ENCODE data around the gene GSTM2. TPM values are rescaled to one million over a fixed set of nuclear protein-coding genes. Genes with fewer than 3 reads are reported as not detected.

GSTM2 gene
- total and polyA plus RNA-seq, 12 donors, result 17.2 to 495 (median 63.4) TPM

DNA sequence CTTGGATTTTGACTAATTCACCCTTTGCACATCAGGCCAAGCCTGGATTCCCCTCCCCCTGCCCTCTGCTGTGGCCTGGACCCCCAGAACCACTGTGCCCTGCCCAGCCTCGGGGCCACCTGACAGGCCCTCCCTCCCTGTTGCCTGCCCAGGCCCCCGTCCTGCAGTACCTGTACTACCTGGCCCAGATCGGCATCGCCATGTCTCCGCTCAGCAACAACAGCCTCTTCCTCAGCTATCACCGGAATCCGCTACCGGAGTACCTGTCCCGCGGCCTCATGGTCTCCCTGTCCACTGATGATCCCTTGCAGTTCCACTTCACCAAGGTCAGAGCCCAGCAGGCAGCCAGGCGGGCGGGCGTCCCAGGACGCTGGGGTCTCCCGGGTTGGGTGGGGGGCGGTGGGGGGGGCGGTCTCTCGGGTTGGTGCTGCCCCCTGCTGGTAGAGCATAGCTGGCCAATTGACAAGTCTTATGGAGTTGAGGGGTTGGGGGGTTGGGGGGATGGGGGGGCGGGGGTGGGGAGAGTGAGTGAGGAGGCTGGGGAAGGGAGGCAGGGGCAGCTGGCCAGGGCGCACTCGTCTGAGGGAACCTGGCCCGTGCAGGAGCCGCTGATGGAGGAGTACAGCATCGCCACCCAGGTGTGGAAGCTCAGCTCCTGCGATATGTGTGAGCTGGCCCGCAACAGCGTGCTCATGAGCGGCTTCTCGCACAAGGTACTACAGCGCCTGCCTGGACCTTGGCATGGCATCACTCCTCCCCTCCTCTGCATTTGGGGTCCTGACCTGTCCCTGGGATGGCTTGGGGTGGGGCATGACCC, 37.6 kb upstream of the GSTM2 start:
- DNase-seq, result peak in 3 of 7 donors; percentile 16 to 55 (median 37)
- peaks cover 0 to 53% of the 10 kb centered on the region in 2 donors for H3K36me3 ChIP-seq (replicated peaks in 1 of 2)
- WGBS, 4 donors, result 69 to 85% (median 72%) methylated on average over 11 to 30 of the region's 30 CpGs

DNA sequence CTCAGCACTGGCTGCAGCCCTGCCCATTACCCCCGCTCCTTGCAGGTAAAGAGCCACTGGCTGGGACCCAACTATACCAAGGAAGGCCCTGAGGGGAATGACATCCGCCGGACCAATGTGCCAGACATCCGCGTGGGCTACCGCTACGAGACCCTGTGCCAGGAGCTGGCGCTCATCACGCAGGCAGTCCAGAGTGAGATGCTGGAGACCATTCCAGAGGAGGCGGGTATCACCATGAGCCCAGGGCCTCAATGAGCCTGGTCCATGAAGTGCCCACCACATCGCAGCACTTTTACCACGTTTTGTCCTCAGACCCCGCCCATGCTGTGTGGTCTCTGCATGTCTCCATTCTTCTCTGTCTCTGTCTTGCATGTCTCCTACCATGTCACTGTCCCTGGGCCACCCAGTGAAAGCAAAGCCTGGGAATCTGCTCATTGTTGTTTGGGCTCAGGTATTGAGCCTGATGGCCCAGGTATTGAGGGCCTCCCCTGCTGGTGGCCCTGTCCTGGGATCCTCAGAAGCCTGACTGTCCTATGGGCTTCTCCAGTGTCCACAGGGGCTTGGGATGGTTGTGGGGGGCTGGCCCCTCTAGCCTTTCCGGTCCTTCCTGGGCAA, 36.9 kb upstream of the GSTM2 start:
- 90 to 92% (median 91%) methylated on average over 5 to 14 of the region's 14 CpGs for WGBS, 4 donors
- H3K27ac ChIP-seq, result peak overlapping the region in 1 of 5 donors; percentile 56
- H3K27me3 ChIP-seq, result no peaks in the 10 kb centered on the region
- TF ChIP-seq, protein P1, sequence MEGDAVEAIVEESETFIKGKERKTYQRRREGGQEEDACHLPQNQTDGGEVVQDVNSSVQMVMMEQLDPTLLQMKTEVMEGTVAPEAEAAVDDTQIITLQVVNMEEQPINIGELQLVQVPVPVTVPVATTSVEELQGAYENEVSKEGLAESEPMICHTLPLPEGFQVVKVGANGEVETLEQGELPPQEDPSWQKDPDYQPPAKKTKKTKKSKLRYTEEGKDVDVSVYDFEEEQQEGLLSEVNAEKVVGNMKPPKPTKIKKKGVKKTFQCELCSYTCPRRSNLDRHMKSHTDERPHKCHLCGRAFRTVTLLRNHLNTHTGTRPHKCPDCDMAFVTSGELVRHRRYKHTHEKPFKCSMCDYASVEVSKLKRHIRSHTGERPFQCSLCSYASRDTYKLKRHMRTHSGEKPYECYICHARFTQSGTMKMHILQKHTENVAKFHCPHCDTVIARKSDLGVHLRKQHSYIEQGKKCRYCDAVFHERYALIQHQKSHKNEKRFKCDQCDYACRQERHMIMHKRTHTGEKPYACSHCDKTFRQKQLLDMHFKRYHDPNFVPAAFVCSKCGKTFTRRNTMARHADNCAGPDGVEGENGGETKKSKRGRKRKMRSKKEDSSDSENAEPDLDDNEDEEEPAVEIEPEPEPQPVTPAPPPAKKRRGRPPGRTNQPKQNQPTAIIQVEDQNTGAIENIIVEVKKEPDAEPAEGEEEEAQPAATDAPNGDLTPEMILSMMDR (IDR thresholded peaks at IDR 0.05), result no peak
- no peak for TF ChIP-seq POLR2A (IDR thresholded peaks at IDR 0.05)
- DNase-seq, result peak in 1 of 7 donors; percentile 24
- H3K4me1 ChIP-seq (replicated peaks in 1 of 2), result peaks cover 0 to 4% of the 10 kb centered on the region in 2 donors
- intact Hi-C loops (cut with DNase I), result no loop called here
- peaks cover 0 to 51% of the 10 kb centered on the region in 2 donors for H3K36me3 ChIP-seq (replicated peaks in 1 of 2)
- H3K9me3 ChIP-seq (replicated peaks in 1 of 3), result no peaks in the 10 kb centered on the region
- no peak overlapping the region for H3K4me3 ChIP-seq

More for the DNA sequence above, 37.6 kb upstream of the GSTM2 start:
- no peaks in the 10 kb centered on the region for H3K9me3 ChIP-seq (replicated peaks in 1 of 3)
- H3K4me3 ChIP-seq, result no peak overlapping the region
- intact Hi-C loops (cut with DNase I), result no loop called here
- H3K27me3 ChIP-seq, result no peaks in the 10 kb centered on the region
- TF ChIP-seq, protein P1 (IDR thresholded peaks at IDR 0.05), result peak in 3 of 6 experiments; percentile 3 to 46 (median 21)
- no peak for TF ChIP-seq POLR2A (IDR thresholded peaks at IDR 0.05)
- H3K4me1 ChIP-seq (replicated peaks in 1 of 2), result no peaks in the 10 kb centered on the region
- peak overlapping the region in 1 of 5 donors; percentile 21 for H3K27ac ChIP-seq

DNA sequence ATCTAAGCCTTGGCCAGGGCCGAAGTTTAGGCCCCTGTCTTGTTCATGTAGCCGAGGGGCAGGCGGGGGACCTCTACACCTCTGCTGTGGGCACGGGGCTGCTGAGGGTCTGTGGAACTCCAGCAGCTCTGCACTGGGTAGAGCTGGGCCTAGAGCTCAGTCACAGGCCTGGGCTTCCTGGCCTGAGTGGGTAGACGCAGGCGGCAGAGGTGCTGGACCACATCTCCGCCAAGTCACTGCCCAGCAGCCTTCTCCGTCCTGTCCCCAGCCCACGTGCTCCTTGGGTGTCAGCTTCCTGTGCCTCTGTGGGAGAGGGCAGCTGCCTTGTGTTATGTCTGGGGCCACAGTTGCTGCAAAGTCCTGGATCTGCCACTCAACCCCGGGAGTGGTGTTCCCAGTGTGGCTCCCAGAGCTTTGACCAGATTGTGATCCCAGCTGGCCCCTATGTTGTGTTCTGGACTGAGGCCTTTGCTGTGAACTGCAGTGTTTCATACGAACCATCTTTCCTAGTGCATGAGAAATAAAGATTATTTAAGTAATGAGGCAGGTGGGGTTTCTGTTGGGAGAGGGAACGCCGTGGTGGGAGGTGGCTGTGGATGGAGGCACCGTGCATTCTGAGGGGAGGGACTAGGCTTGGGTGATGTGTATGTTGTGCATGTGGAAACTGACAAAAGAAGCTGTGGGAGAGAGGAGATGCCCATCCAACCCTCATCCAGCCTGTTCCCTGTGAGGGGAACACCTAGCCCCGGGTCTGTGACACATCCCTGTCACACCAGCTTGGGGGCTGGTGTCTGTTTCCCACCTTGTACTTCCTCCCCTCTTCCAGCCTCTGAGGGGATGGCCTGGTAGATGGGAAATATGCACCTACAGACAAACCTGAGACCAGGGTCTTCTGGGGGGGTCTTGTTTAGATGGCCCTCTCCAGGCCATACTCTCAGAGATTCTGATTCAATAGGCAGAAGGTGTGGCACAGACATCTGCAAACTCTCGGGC, 36.0 kb upstream of the GSTM2 start:
- WGBS, 4 donors, result 86 to 91% (median 88%) methylated on average over 7 to 16 of the region's 16 CpGs
- H3K36me3 ChIP-seq (replicated peaks in 1 of 2), result peaks cover 0 to 43% of the 10 kb centered on the region in 2 donors
- no peak overlapping the region for H3K4me3 ChIP-seq
- TF ChIP-seq POLR2A (IDR thresholded peaks at IDR 0.05), result no peak
- TF ChIP-seq, protein P1 (IDR thresholded peaks at IDR 0.05), result no peak
- H3K4me1 ChIP-seq (replicated peaks in 1 of 2), result peaks cover 0 to 11% of the 10 kb centered on the region in 2 donors
- DNase-seq, result peak in 2 of 7 donors; percentile 19 to 48
- intact Hi-C loops (cut with DNase I), result no loop called here
- H3K27ac ChIP-seq, result peak overlapping the region in 1 of 5 donors; percentile 56
- no peaks in the 10 kb centered on the region for H3K27me3 ChIP-seq
- no peaks in the 10 kb centered on the region for H3K9me3 ChIP-seq (replicated peaks in 1 of 3)

Measured in adrenal gland (tissue), 12 donors.